ENCODE data around the gene KRT14.

- TF ChIP-seq CTCF (IDR thresholded peaks at IDR 0.05): no peak
- no peak for TF ChIP-seq EP300 (IDR thresholded peaks at IDR 0.05)
These were observed 5.9 kb downstream of the KRT14 start for GRCh38 chr17:41580687-41581365.

Data from ovary (tissue), 3 donors.